Nephron progenitor cell (in vitro differentiated cells): ENCODE results near the gene PRPSAP2.
A peak's percentile ranks its signal among the peaks of the same experiment; 100 is the strongest.

Source experiments
- DNase-seq: peaks from one replicate; pipeline ENCODE4 v3.0.0; 2021
- H3K27ac Mint-ChIP-seq: 2 replicates; pipeline ENCODE4 v1.8.0; 2021; ENCODE audit warnings: mild to moderate bottlenecking, moderate library complexity, mixed read lengths
- H3K27me3 Mint-ChIP-seq: 2 replicates; pipeline ENCODE4 v1.8.0; 2021; ENCODE audit warnings: mild to moderate bottlenecking, low read depth, mixed read lengths; ENCODE audit not compliant: poor library complexity
- H3K36me3 Mint-ChIP-seq: 2 replicates; pipeline ENCODE4 v1.8.0; 2021; ENCODE audit warnings: low read depth, mixed read lengths
- H3K4me1 Mint-ChIP-seq: 2 replicates; pipeline ENCODE4 v1.8.0; 2021; ENCODE audit warnings: mixed read lengths
- H3K4me3 Mint-ChIP-seq: 2 replicates; pipeline ENCODE4 v1.8.0; 2021; ENCODE audit warnings: mild to moderate bottlenecking, moderate library complexity, mixed read lengths
- H3K9me3 Mint-ChIP-seq: 2 replicates; pipeline ENCODE4 v1.8.0; 2021; ENCODE audit warnings: mild to moderate bottlenecking, moderate library complexity, mixed read lengths
- CTCF ChIP-seq: fragments of 200-600 bp; sonication (generic); IDR thresholded peaks from 2 replicates; pipeline ENCODE4 v1.5.0; 2021; ENCODE audit warnings: antibody characterized with exemption

The PRPSAP2 gene

GRCh38 chr17:18959845-18960240 is 101.9 kb downstream of the PRPSAP2 start:
- Mint-ChIP-seq H3K36me3 (no peaks in the 10 kb centered on the region), H3K27ac (no peak overlapping the region), H3K4me1 (peaks cover 35% of the 10 kb centered on the region), H3K4me3 (no peak overlapping the region), H3K9me3 (no peaks in the 10 kb centered on the region), H3K27me3 (peaks cover 9% of the 10 kb centered on the region)
- DNase-seq: no peak
- no peak for TF ChIP-seq CTCF

- no peak for TF ChIP-seq CTCF
- DNase-seq: no peak
- peaks cover 13% of the 10 kb centered on the region for H3K27me3 Mint-ChIP-seq
- H3K27ac Mint-ChIP-seq: no peak overlapping the region
- H3K9me3 Mint-ChIP-seq: no peaks in the 10 kb centered on the region
- H3K4me3 Mint-ChIP-seq: no peak overlapping the region
- H3K36me3 Mint-ChIP-seq: no peaks in the 10 kb centered on the region
- H3K4me1 Mint-ChIP-seq: peaks cover 35% of the 10 kb centered on the region
These were observed 102.3 kb downstream of the PRPSAP2 start for GRCh38 chr17:18960241-18960665.

GRCh38 chr17:18960803-18961511 is 103.0 kb downstream of the PRPSAP2 start:
- Mint-ChIP-seq H3K4me1 (peaks cover 39% of the 10 kb centered on the region), H3K27ac (peak overlapping the region; percentile 74), H3K36me3 (no peaks in the 10 kb centered on the region), H3K27me3 (peaks cover 13% of the 10 kb centered on the region), H3K4me3 (no peak overlapping the region), H3K9me3 (no peaks in the 10 kb centered on the region)
- TF ChIP-seq CTCF: peak; percentile 96
- DNase-seq: peak; percentile 94

- H3K9me3 Mint-ChIP-seq: no peaks in the 10 kb centered on the region
- peak overlapping the region; percentile 3 for H3K27ac Mint-ChIP-seq
- H3K36me3 Mint-ChIP-seq: no peaks in the 10 kb centered on the region
- H3K4me3 Mint-ChIP-seq: no peak overlapping the region
- TF ChIP-seq CTCF: no peak
- H3K4me1 Mint-ChIP-seq: peaks cover 46% of the 10 kb centered on the region
- no peak for DNase-seq
- H3K27me3 Mint-ChIP-seq: peaks cover 13% of the 10 kb centered on the region
These were observed 103.9 kb downstream of the PRPSAP2 start for GRCh38 chr17:18961634-18962493.

GRCh38 chr17:18962494-18962815 is 104.5 kb downstream of the PRPSAP2 start:
- Mint-ChIP-seq H3K36me3 (no peaks in the 10 kb centered on the region), H3K27ac (peak overlapping the region; percentile 3), H3K4me3 (no peak overlapping the region), H3K4me1 (peaks cover 52% of the 10 kb centered on the region), H3K9me3 (no peaks in the 10 kb centered on the region), H3K27me3 (peaks cover 13% of the 10 kb centered on the region)
- no peak for TF ChIP-seq CTCF
- DNase-seq: no peak
